GM18867 (cell line): Measurements from ENCODE around the gene PTEN.
A peak's percentile ranks its signal among the peaks of the same experiment; 100 is the strongest.
"Not testable (repeated sequence)": the region's sequence is repeated elsewhere in the genome, so short reads cannot be mapped to it uniquely, and the experiment has no call there.

ENCODE experiments used
- ATAC-seq: cut with Tn5 transposase; IDR thresholded peaks from one replicate; pipeline ENCODE4 v1.9.1; 2021; ENCODE audit warnings: mild to moderate bottlenecking, moderate library complexity; ENCODE audit not compliant: unreplicated experiment

Gene PTEN

DNA sequence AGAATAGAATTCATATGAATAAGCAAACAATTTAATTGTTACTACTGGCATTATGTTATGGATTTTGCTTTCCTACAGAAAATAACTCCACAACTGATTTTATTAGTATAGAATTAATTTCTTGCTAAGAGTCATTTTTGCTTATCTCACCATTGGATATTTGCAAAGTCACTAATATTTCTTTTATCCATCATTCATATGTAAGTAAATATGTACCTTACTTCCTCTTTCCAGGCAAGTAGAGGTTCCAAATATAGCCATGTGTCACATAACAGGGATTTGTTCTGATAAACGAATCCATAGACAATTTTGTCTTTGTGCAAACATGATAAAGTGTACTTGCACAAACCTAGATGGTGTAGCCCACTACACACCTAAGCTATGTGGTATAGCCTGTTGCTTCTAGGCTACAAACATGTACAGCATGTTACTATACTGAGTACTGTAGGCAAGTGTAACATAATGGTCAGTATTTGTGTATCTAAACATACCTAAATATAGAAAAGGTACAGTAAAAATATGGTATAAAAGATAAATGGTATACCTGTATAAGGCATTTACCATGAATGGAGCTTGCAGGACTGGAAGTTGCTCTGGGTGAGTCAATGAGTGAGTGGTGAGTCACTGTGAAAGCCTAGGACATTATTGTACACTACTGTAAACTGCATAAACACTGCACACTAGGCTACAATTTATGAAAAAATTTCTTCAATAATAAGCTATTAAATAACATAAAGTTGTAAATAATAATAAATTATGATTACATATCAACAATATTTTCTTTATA, 18.4 kb upstream of the PTEN start:
- no peak for ATAC-seq

- no peak for ATAC-seq
These were observed 17.8 kb upstream of the PTEN start for GRCh38 chr10:87845624-87845998.

- no peak for ATAC-seq
These were observed 17.4 kb upstream of the PTEN start for GRCh38 chr10:87846023-87846422.

DNA sequence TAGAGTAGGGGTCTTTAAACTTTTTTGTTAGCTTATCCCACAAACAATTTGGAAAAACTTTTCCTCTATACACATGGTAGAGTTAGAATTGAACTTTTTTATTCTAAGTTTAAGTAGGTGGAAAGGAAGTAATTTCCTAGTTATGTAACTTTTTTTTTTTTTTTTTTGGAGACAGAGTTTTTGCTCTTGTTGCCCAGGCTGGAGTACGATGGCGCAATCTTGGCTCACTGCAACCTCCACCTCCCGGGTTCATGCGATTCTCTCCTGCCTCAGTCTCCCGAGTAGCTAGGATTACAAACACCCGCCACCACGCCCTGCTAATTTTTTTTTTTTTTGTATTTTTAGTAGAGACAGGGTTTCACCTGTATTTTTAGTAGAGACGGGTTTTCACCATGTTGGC, 16.7 kb upstream of the PTEN start:
- not testable (repeated sequence) for ATAC-seq

DNA sequence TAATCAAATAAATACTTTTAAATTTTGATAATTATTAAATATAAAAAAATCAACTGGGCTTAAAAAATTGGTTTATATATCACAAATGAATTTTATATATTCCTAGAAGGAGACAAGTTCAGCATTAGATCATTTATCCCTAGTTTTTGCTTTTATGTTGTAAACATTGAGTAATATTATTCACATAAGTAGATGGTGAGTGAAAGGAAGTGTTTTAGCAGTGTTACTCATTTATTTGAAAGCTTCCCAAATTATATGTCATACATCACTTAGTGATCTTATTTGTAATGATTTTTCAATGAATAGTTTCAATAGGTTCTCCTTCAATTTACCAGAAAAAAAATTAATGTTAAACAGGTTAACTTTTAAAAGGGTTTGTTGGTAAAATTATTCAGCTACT, 15.9 kb upstream of the PTEN start:
- ATAC-seq, result no peak

DNA sequence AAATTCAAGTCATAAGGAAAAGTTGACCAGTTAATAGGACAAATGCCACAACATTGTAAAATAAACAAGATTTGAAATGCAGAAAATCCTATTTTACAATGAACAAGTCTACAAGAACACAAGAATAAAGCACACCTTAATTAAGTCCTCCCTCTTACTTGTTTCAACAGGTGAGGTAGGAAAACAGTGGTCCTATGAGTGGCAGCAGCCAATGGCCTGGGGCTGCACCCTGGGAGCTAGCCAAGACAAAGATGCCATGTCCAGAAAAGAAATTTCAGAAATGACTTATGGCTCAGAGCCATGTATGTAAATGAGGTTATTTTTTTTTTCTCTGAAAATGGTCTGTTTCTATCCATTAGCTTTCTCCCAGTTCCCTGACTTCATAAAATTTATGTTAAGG, 14.4 kb upstream of the PTEN start:
- no peak for ATAC-seq

GRCh38 chr10:87850742-87851205, 12.7 kb upstream of the PTEN start:
- ATAC-seq, result no peak

DNA sequence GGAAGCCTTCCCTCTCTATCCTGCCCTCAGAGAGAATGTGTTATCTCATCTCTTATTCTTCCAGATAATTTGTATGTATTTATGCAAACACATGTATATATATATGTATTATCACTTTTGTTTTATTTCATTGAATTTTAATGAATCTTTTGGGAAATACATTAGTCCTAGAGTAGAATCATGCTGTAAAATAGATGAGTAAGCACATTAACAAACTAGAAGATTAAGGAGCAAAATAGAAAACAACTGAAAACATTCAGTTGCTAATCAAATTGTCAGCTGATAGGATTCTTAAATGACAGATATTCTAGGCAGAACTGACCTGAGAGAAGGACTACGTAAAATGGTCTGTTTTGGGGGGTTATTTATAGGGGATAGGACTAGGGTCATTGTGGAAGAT, 11.3 kb upstream of the PTEN start:
- ATAC-seq, result no peak

- not testable (repeated sequence) for ATAC-seq
These were observed 8.2 kb upstream of the PTEN start for GRCh38 chr10:87855247-87855646.

DNA sequence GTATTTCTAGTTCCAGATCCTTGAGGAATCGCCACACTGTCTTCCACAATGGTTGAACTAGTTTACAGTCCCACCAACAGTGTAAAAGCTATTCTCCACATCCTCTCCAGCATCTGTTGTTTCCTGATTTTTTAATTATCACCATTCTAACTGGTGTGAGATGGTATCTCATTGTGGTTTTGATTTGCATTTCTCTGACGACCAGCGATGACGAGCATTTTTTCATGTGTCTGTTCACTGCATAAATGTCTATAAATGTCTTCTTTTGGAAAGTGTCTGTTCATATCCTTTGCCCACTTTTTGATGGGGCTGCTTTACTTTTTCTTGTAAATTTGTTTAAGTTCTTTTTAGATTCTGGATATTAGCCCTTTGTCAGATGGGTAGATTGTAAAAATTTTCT, 7.8 kb upstream of the PTEN start:
- ATAC-seq, result not testable (repeated sequence)

- no peak for ATAC-seq
These were observed 3.1 kb upstream of the PTEN start for GRCh38 chr10:87860156-87860795.

- ATAC-seq, result no peak
These were observed 2.5 kb upstream of the PTEN start for GRCh38 chr10:87860816-87861403.

DNA sequence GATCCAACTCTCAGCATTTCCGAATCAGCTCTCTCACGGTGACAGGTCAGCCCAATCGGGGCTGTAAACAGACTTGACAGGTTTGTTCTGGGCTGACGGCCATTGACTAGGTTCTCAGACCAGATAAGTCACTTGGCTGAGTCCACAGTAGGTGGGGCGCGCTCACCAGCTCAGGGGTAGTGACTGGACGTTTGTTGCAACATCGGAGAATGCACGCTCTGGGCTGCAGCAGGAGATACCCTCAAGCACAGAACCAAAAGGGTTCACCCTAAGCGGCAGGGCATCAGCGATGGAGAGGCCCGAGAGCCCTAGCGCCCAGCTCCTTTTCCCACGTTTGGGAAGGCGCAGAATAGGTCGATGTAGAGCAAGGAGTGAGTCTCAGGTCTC, 1.9 kb upstream of the PTEN start:
- ATAC-seq, result peak; percentile 16

DNA sequence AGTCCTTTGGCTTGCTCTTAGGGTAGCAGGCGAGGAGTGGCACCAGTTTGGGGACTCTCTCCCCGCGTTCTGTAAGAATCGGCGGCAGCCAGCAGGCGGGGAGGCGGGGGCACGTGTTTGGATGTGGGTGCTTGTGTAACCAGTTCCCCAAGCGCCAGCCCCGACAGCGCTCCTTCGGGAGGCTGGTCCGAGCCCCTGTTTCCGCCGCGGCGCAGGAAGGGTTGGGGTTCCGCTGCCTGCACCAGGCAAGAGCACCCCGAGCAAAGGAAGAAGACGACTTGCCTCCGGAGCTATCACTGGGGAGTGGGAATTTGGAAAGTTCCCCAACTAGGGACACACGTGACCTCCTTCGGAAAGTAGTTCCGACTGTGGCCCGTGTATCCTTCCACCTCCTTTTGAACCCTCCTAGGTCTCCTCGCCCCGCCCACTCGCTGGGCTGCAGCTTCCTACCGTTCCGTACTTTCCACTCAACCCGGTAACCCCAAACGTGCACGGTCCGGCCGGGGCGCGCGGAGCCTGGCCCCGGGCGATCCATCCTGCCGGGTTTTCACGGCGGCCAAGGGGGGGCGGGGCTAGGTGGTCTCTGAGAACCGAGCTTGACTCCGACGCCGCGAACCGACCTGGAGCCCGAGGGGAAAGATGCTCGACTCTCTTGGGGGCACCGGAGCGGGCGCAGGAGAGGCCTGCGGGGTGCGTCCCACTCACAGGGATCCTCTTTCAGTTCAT, 1.3 kb upstream of the PTEN start:
- ATAC-seq, result peak; percentile 50

GRCh38 chr10:87862679-87863052, 759 bp upstream of the PTEN start:
- peak; percentile 16 for ATAC-seq

DNA sequence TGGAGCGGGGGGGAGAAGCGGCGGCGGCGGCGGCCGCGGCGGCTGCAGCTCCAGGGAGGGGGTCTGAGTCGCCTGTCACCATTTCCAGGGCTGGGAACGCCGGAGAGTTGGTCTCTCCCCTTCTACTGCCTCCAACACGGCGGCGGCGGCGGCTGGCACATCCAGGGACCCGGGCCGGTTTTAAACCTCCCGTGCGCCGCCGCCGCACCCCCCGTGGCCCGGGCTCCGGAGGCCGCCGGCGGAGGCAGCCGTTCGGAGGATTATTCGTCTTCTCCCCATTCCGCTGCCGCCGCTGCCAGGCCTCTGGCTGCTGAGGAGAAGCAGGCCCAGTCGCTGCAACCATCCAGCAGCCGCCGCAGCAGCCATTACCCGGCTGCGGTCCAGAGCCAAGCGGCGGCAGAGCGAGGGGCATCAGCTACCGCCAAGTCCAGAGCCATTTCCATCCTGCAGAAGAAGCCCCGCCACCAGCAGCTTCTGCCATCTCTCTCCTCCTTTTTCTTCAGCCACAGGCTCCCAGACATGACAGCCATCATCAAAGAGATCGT, 598 bp downstream of the PTEN start:
- not testable (repeated sequence) for ATAC-seq

DNA sequence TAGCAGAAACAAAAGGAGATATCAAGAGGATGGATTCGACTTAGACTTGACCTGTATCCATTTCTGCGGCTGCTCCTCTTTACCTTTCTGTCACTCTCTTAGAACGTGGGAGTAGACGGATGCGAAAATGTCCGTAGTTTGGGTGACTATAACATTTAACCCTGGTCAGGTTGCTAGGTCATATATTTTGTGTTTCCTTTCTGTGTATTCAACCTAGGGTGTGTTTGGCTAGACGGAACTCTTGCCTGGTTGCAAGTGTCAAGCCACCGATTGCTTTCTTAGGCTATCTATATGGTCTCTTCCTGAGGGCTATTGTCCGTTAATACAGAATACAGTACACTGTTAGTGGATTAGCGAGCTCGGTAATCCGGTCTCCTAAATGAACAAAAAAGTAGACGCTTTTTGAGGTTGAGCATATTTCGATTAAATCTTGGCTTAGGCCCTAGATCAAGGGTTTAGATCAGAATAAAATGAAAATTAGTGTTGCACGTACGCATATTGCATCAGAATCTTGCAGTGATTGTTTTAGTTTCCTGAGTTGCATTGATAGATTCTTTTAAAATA, 1.2 kb downstream of the PTEN start:
- ATAC-seq, result no peak

DNA sequence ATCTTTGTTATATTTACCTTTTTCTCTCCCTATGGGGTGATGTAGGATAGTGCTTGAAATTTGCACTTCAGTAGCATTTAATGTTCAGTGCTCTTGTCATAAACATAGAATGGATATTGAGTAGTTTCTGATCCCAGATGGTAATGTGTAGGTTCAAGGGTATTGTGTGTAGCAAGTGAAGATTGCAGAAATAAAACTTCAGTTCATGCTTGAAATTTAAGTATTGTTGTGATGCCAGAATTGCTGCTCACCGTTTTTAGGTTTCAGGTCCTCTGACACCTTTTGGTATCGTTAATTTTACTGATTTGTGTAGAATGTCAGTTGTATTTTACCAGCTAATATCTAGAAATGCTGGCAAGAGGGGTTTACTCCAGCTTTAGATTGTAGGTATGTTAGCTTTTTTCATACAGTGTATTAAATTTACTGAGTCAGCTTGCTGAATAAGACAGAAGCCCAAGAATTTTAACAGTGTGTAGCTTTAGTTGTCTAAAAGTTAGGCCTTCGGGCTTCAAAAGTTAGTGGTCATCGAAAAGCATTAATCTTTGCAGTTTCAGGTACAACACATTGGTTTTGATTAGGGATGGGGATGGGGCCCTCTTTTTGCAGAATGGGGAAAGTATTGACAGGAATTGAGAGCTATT, 1.9 kb downstream of the PTEN start:
- no peak for ATAC-seq

DNA sequence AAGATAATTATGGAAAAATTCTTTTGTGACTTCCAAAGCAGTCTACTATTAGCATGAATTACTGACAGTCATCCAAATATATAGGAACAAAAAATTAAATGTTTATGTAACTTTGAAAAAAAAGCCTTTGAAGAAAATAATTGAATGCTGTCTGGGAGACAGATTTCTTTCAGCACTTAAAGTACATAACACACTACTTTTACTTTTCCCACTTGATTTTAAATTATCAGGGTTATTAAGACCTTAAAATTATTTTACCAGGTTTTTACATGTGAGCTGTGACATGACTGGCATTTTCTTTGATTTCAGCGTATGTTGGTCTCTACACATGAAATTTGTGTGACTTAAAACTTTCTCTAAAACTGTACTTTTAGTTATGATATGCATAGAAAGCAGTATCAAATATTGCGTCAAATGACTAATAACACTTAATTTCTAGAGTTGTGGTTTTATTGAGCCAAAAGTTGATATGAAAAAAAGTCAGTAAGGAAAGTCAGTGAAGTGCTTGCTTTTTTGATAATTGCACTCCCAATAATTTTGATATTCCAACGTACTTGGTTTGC, 3.1 kb downstream of the PTEN start:
- ATAC-seq, result no peak

GRCh38 chr10:87867453-87867852, 4.0 kb downstream of the PTEN start:
- no peak for ATAC-seq
